WTC11 (cell line): ENCODE results near the gene YEATS2. TPM values are rescaled to one million over a fixed set of nuclear protein-coding genes. Genes with fewer than 3 reads are reported as not detected.

Experiments used
- ATAC-seq: fragments of 200-7000 bp; cut with Tn5 transposase; 2 replicates; pipeline ENCODE4 v1.10.0; 2021; ENCODE audit warnings: mild to moderate bottlenecking, moderate library complexity
- CTCF ChIA-PET: fragments of 300-600 bp; sonication (Branson Sonifier 250); formaldehyde crosslinking; loops from one replicate; lab custom pipeline; 2021; ENCODE audit warnings: antibody characterized with exemption; lab: Charles Lee
- POLR2A ChIA-PET: fragments of 350-600 bp; sonication (Branson Sonifier 250); formaldehyde crosslinking; loops from one replicate; lab custom pipeline; 2021; ENCODE audit warnings: antibody characterized with exemption; lab: Charles Lee
- DNase-seq: peaks from one replicate; pipeline ENCODE4 v3.0.0; 2021; ENCODE audit warnings: low spot score
- H3K27ac Mint-ChIP-seq: 2 replicates; pipeline ENCODE4 v1.8.0; 2021; ENCODE audit warnings: mixed read lengths
- H3K27me3 Mint-ChIP-seq: 2 replicates; pipeline ENCODE4 v1.8.0; 2021; ENCODE audit warnings: low read depth, mild to moderate bottlenecking, moderate library complexity, mixed read lengths
- H3K36me3 Mint-ChIP-seq: 2 replicates; pipeline ENCODE4 v1.8.0; 2021; ENCODE audit warnings: mixed read lengths
- H3K4me1 Mint-ChIP-seq: 2 replicates; pipeline ENCODE4 v1.8.0; 2022; ENCODE audit warnings: mixed read lengths
- H3K4me3 Mint-ChIP-seq: 2 replicates; pipeline ENCODE4 v1.8.0; 2021; ENCODE audit warnings: mild to moderate bottlenecking, moderate library complexity, mixed read lengths
- H3K9me3 Mint-ChIP-seq: 2 replicates; pipeline ENCODE4 v1.8.0; 2021; ENCODE audit warnings: mixed read lengths
- ATF1 ChIP-seq: sonication (generic); formaldehyde crosslinking; IDR thresholded peaks from 2 replicates; pipeline ENCODE4 v1.8.1; 2023; ENCODE audit warnings: mild to moderate bottlenecking, moderate library complexity, missing genetic modification reagents
- GABPB1 ChIP-seq: sonication (generic); formaldehyde crosslinking; IDR thresholded peaks from 2 replicates; pipeline ENCODE4 v1.8.1; 2023; ENCODE audit warnings: mild to moderate bottlenecking, missing genetic modification reagents
- HMGA2 ChIP-seq: fragments of 250-450 bp; sonication (Bioruptor Pico); IDR thresholded peaks from 2 replicates; pipeline ENCODE4 v1.4.0; 2021; ENCODE audit warnings: mild to moderate bottlenecking, moderate library complexity
- JAZF1 ChIP-seq: fragments of 250-450 bp; sonication (Bioruptor Pico); IDR thresholded peaks from 2 replicates; pipeline ENCODE4 v1.9.0; 2021; ENCODE audit warnings: moderate library complexity, mild to moderate bottlenecking, inconsistent platforms
- KAT7 ChIP-seq: sonication (generic); formaldehyde crosslinking; IDR thresholded peaks from 2 replicates; pipeline ENCODE4 v1.8.1; 2023; ENCODE audit warnings: missing genetic modification reagents, mild to moderate bottlenecking, borderline replicate concordance
- MXD4 ChIP-seq: fragments of 250-450 bp; sonication (Bioruptor Pico); IDR thresholded peaks from 2 replicates; pipeline ENCODE4 v1.8.0; 2021; ENCODE audit warnings: mild to moderate bottlenecking, moderate library complexity, borderline replicate concordance
- NFE2L1 ChIP-seq: sonication (generic); formaldehyde crosslinking; IDR thresholded peaks from 2 replicates; pipeline ENCODE4 v1.8.1; 2023; ENCODE audit warnings: missing genetic modification reagents
- SOX15 ChIP-seq: fragments of 250-450 bp; sonication (Bioruptor Pico); IDR thresholded peaks from 2 replicates; pipeline ENCODE4 v1.9.0; 2021; ENCODE audit warnings: mild to moderate bottlenecking
- TEAD4 ChIP-seq: sonication (generic); formaldehyde crosslinking; IDR thresholded peaks from 2 replicates; pipeline ENCODE4 v1.8.0; 2022; ENCODE audit warnings: mild to moderate bottlenecking, missing genetic modification reagents
- ZNF121 ChIP-seq: sonication (generic); formaldehyde crosslinking; IDR thresholded peaks from 2 replicates; pipeline ENCODE4 v1.8.0; 2023; ENCODE audit warnings: missing genetic modification reagents
- total RNA-seq: library from RNA; stranded (reverse); gene quantifications from 3 replicates; pipeline ENCODE4 v1.2.3, GENCODE V29; 2021
- TF ChIP-seq, protein P1 (sequence below): sonication (generic); formaldehyde crosslinking; IDR thresholded peaks from 2 replicates; pipeline ENCODE4 v1.8.0; 2022; ENCODE audit warnings: mild to moderate bottlenecking, missing genetic modification reagents
- TF ChIP-seq, protein P2 (sequence below): fragments of 250-450 bp; sonication (Bioruptor Pico); IDR thresholded peaks from 2 replicates; pipeline ENCODE4 v1.8.0; 2021; ENCODE audit warnings: mild to moderate bottlenecking
- TF ChIP-seq, protein P3 (sequence below): sonication (generic); formaldehyde crosslinking; IDR thresholded peaks from 2 replicates; pipeline ENCODE4 v1.8.0; 2023; ENCODE audit warnings: mild to moderate bottlenecking, missing genetic modification reagents
- TF ChIP-seq, protein P4 (sequence below): fragments of 250-450 bp; sonication (Bioruptor Pico); conservative IDR thresholded peaks from 2 replicates; pipeline ENCODE4 v1.9.0; 2021; ENCODE audit warnings: mild to moderate bottlenecking
- TF ChIP-seq, protein P5 (sequence below): sonication (generic); formaldehyde crosslinking; IDR thresholded peaks from 2 replicates; pipeline ENCODE4 v1.8.1; 2022; ENCODE audit warnings: mild to moderate bottlenecking, missing genetic modification reagents, moderate library complexity, borderline replicate concordance
- TF ChIP-seq, protein P6 (sequence below): sonication (generic); formaldehyde crosslinking; IDR thresholded peaks from 2 replicates; pipeline ENCODE4 v1.8.0; 2022; ENCODE audit warnings: missing genetic modification reagents
- TF ChIP-seq, protein P7 (sequence below): sonication (generic); formaldehyde crosslinking; IDR thresholded peaks from 2 replicates; pipeline ENCODE4 v1.8.0; 2023; ENCODE audit warnings: missing genetic modification reagents, mild to moderate bottlenecking, borderline replicate concordance
- TF ChIP-seq, protein P8 (sequence below): sonication (generic); formaldehyde crosslinking; IDR thresholded peaks from 2 replicates; pipeline ENCODE4 v1.8.1; 2023; ENCODE audit warnings: mild to moderate bottlenecking, missing genetic modification reagents, moderate library complexity

Gene YEATS2
- total RNA-seq, 1 experiment from 2014 or later: 42.5 TPM

DNA sequence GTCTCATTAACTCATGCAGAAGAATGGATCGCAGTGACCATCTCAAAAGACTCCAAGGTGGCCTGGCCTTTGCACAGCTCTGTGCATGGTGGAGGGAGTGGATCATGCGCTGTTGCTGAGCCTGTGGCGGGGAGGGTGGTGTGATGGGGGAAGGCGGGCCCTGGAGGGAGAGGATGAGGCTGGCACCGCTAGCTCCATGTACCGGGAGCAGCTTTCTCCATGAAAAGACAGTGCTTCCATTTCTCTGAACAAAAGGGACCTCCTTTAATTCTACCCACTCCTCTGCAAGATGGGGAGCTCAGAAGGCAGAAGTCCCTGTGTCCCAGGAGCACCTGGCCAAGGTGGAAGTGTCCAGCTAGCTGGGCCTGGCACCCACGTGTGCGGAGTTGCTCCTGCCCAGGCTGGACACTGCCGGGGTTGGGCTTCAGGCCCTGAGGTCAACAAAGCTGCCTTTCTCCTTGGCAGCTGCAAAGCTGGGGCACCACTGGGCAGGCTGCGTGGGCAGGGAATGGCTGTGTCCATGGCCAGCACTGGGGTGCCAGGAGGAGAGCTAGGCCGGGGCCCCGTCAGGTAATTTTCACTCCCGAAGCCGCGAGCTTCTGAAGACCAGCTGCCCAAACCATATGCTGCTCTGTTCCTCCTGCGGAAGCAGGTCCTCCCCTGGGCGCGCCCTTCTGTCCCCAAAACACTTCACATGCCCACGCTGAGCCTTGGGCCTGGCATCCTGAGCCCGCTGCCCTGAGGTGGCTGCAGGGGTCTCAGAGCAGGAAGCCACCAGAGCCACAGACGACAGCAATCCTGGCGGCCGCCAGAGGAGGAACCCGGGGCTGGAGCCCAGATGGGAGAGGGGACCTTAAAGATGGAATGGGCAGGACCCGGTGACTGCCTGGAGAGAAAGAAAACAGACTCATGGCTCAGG lies 121.4 kb downstream of the YEATS2 start:
- Mint-ChIP-seq H3K4me3 (no peak overlapping the region), H3K36me3 (peaks cover 15% of the 10 kb centered on the region), H3K27me3 (peaks cover 6% of the 10 kb centered on the region), H3K4me1 (peaks cover 9% of the 10 kb centered on the region), H3K9me3 (no peaks in the 10 kb centered on the region), H3K27ac (no peak overlapping the region)
- DNase-seq: no peak
- ATAC-seq: no peak
- POLR2A ChIA-PET: no interaction called here
- CTCF ChIA-PET: interaction anchor here (1.1 kb wide), 1 partner anchor 339 kb away, joined by 4 read pairs; no protein-coding TSS in a partner anchor
- TF ChIP-seq, protein P1, sequence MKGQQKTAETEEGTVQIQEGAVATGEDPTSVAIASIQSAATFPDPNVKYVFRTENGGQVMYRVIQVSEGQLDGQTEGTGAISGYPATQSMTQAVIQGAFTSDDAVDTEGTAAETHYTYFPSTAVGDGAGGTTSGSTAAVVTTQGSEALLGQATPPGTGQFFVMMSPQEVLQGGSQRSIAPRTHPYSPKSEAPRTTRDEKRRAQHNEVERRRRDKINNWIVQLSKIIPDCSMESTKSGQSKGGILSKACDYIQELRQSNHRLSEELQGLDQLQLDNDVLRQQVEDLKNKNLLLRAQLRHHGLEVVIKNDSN: no peak
- no peak for TF ChIP-seq KAT7 (CRISPR knock-in tag)
- no peak for TF ChIP-seq ZNF121
- TF ChIP-seq TEAD4 (CRISPR knock-in tag): no peak
- TF ChIP-seq, protein P2, sequence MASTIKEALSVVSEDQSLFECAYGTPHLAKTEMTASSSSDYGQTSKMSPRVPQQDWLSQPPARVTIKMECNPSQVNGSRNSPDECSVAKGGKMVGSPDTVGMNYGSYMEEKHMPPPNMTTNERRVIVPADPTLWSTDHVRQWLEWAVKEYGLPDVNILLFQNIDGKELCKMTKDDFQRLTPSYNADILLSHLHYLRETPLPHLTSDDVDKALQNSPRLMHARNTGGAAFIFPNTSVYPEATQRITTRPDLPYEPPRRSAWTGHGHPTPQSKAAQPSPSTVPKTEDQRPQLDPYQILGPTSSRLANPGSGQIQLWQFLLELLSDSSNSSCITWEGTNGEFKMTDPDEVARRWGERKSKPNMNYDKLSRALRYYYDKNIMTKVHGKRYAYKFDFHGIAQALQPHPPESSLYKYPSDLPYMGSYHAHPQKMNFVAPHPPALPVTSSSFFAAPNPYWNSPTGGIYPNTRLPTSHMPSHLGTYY (CRISPR knock-in tag): no peak
- no peak for TF ChIP-seq HMGA2 (CRISPR knock-in tag)
- TF ChIP-seq JAZF1 (CRISPR knock-in tag): no peak
- TF ChIP-seq, protein P3, sequence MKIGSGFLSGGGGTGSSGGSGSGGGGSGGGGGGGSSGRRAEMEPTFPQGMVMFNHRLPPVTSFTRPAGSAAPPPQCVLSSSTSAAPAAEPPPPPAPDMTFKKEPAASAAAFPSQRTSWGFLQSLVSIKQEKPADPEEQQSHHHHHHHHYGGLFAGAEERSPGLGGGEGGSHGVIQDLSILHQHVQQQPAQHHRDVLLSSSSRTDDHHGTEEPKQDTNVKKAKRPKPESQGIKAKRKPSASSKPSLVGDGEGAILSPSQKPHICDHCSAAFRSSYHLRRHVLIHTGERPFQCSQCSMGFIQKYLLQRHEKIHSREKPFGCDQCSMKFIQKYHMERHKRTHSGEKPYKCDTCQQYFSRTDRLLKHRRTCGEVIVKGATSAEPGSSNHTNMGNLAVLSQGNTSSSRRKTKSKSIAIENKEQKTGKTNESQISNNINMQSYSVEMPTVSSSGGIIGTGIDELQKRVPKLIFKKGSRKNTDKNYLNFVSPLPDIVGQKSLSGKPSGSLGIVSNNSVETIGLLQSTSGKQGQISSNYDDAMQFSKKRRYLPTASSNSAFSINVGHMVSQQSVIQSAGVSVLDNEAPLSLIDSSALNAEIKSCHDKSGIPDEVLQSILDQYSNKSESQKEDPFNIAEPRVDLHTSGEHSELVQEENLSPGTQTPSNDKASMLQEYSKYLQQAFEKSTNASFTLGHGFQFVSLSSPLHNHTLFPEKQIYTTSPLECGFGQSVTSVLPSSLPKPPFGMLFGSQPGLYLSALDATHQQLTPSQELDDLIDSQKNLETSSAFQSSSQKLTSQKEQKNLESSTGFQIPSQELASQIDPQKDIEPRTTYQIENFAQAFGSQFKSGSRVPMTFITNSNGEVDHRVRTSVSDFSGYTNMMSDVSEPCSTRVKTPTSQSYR (CRISPR knock-in tag): no peak
- TF ChIP-seq GABPB1 (CRISPR knock-in tag): no peak
- no peak for TF ChIP-seq ATF1 (CRISPR knock-in tag)
- TF ChIP-seq SOX15 (CRISPR knock-in tag): no peak
- TF ChIP-seq, protein P4, sequence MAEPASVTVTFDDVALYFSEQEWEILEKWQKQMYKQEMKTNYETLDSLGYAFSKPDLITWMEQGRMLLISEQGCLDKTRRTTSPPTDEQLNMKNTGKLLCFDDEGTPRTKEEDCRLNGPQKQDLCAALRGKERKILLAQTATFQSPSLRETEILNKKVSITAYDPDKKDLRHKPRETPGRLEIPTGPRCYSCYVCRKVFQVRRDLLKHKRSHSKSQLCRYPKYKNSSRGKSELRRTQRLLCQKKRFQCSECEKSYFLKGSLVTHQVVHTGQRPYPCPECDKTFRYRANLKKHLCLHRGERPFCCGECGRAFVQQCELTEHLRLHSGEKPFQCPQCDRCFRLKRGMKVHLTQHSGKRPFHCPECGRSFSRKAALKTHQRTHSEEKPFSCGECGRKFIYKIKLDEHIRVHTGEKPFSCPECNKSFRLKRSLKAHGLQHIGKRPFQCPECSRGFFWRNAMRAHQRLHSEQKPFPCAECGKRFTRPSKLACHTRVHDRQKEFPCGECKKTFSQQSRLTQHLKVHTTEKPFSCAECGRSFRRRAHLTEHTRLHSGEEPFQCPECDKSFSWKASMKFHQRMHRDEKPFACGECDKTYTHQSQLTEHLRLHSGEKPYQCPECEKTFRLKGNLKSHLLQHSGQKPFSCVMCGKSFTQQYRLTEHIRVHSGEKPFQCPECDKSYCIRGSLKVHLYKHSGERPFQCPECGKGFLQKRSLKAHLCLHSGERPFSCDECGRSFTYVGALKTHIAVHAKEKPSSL (CRISPR knock-in tag): no peak
- no peak for TF ChIP-seq NFE2L1 (CRISPR knock-in tag)
- TF ChIP-seq, protein P5, sequence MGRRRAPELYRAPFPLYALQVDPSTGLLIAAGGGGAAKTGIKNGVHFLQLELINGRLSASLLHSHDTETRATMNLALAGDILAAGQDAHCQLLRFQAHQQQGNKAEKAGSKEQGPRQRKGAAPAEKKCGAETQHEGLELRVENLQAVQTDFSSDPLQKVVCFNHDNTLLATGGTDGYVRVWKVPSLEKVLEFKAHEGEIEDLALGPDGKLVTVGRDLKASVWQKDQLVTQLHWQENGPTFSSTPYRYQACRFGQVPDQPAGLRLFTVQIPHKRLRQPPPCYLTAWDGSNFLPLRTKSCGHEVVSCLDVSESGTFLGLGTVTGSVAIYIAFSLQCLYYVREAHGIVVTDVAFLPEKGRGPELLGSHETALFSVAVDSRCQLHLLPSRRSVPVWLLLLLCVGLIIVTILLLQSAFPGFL: no peak
- TF ChIP-seq, protein P6, sequence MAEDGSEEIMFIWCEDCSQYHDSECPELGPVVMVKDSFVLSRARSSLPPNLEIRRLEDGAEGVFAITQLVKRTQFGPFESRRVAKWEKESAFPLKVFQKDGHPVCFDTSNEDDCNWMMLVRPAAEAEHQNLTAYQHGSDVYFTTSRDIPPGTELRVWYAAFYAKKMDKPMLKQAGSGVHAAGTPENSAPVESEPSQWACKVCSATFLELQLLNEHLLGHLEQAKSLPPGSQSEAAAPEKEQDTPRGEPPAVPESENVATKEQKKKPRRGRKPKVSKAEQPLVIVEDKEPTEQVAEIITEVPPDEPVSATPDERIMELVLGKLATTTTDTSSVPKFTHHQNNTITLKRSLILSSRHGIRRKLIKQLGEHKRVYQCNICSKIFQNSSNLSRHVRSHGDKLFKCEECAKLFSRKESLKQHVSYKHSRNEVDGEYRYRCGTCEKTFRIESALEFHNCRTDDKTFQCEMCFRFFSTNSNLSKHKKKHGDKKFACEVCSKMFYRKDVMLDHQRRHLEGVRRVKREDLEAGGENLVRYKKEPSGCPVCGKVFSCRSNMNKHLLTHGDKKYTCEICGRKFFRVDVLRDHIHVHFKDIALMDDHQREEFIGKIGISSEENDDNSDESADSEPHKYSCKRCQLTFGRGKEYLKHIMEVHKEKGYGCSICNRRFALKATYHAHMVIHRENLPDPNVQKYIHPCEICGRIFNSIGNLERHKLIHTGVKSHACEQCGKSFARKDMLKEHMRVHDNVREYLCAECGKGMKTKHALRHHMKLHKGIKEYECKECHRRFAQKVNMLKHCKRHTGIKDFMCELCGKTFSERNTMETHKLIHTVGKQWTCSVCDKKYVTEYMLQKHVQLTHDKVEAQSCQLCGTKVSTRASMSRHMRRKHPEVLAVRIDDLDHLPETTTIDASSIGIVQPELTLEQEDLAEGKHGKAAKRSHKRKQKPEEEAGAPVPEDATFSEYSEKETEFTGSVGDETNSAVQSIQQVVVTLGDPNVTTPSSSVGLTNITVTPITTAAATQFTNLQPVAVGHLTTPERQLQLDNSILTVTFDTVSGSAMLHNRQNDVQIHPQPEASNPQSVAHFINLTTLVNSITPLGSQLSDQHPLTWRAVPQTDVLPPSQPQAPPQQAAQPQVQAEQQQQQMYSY (CRISPR knock-in tag): no peak
- TF ChIP-seq, protein P7, sequence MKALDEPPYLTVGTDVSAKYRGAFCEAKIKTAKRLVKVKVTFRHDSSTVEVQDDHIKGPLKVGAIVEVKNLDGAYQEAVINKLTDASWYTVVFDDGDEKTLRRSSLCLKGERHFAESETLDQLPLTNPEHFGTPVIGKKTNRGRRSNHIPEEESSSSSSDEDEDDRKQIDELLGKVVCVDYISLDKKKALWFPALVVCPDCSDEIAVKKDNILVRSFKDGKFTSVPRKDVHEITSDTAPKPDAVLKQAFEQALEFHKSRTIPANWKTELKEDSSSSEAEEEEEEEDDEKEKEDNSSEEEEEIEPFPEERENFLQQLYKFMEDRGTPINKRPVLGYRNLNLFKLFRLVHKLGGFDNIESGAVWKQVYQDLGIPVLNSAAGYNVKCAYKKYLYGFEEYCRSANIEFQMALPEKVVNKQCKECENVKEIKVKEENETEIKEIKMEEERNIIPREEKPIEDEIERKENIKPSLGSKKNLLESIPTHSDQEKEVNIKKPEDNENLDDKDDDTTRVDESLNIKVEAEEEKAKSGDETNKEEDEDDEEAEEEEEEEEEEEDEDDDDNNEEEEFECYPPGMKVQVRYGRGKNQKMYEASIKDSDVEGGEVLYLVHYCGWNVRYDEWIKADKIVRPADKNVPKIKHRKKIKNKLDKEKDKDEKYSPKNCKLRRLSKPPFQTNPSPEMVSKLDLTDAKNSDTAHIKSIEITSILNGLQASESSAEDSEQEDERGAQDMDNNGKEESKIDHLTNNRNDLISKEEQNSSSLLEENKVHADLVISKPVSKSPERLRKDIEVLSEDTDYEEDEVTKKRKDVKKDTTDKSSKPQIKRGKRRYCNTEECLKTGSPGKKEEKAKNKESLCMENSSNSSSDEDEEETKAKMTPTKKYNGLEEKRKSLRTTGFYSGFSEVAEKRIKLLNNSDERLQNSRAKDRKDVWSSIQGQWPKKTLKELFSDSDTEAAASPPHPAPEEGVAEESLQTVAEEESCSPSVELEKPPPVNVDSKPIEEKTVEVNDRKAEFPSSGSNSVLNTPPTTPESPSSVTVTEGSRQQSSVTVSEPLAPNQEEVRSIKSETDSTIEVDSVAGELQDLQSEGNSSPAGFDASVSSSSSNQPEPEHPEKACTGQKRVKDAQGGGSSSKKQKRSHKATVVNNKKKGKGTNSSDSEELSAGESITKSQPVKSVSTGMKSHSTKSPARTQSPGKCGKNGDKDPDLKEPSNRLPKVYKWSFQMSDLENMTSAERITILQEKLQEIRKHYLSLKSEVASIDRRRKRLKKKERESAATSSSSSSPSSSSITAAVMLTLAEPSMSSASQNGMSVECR (CRISPR knock-in tag): no peak
- TF ChIP-seq, protein P8, sequence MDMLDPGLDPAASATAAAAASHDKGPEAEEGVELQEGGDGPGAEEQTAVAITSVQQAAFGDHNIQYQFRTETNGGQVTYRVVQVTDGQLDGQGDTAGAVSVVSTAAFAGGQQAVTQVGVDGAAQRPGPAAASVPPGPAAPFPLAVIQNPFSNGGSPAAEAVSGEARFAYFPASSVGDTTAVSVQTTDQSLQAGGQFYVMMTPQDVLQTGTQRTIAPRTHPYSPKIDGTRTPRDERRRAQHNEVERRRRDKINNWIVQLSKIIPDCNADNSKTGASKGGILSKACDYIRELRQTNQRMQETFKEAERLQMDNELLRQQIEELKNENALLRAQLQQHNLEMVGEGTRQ (CRISPR knock-in tag): no peak
- no peak for TF ChIP-seq MXD4
